Keratinocyte (primary cell): Measurements from ENCODE around the gene CSGALNACT2. TPM values are rescaled to one million over a fixed set of nuclear protein-coding genes. Genes with fewer than 3 reads are reported as not detected.

Experiments used
- DNase-seq: peaks from one replicate; pipeline ENCODE4 v3.0.0-alpha.2; 2011; ENCODE audit warnings: low read depth, missing footprints, low spot score
- FAIRE-seq: peaks from 2 replicates; lab custom pipeline; 2011; peaks lifted over from hg19 to GRCh38; lab: Jason Lieb, UNC
- H2AFZ ChIP-seq: 2 replicates; pipeline ENCODE4 v1.6.0; 2012; ENCODE audit warnings: low read length, control low read depth, inconsistent platforms; ENCODE audit not compliant: control insufficient read depth
- H3K27ac ChIP-seq: 2 replicates; pipeline ENCODE4 v1.5.1; 2011; ENCODE audit warnings: low read length; ENCODE audit not compliant: control insufficient read depth, insufficient read depth
- H3K27me3 ChIP-seq: 3 replicates; pipeline ENCODE4 v1.6.0; 2011; ENCODE audit warnings: low read length; ENCODE audit not compliant: control insufficient read depth, insufficient read depth; ENCODE audit errors: extremely low read depth
- H3K36me3 ChIP-seq, 2 experiments: 2 replicates in 1 of 2; 3 replicates in 1 of 2; pipeline ENCODE4 v1.5.1; 2011; ENCODE audit warnings: low read length in 2 of 2, mild to moderate bottlenecking in 1 of 2; ENCODE audit not compliant: control insufficient read depth in 2 of 2, insufficient read depth in 2 of 2; ENCODE audit errors: extremely low read depth in 1 of 2
- H3K4me1 ChIP-seq: 3 replicates; pipeline ENCODE4 v1.5.1; 2011; ENCODE audit warnings: low read length; ENCODE audit not compliant: control insufficient read depth, insufficient read depth; ENCODE audit errors: extremely low read depth
- H3K4me2 ChIP-seq: 3 replicates; pipeline ENCODE4 v1.6.0; 2011; ENCODE audit warnings: low read depth, low read length; ENCODE audit not compliant: control insufficient read depth, insufficient read depth; ENCODE audit errors: extremely low read depth
- H3K4me3 ChIP-seq, 3 experiments: fragments of 200-600 bp in 1 of 3; sonication (generic) in 1 of 3; 2 replicates in 2 of 3; 3 replicates in 1 of 3; pipeline ENCODE4 v1.5.1; 2011 to 2016; ENCODE audit warnings: low read length in 3 of 3, mild to moderate bottlenecking in 3 of 3, control low read depth in 2 of 3, inconsistent platforms in 1 of 3, low read depth in 1 of 3, mixed read lengths in 1 of 3, mixed run types in 1 of 3, moderate library complexity in 1 of 3; ENCODE audit not compliant: control insufficient read depth in 2 of 3, insufficient read depth in 2 of 3; ENCODE audit errors: extremely low read depth in 1 of 3
- H3K79me2 ChIP-seq: 2 replicates; pipeline ENCODE4 v1.6.0; 2012; ENCODE audit warnings: low read length; ENCODE audit not compliant: control insufficient read depth, insufficient read depth
- H3K9ac ChIP-seq: 3 replicates; pipeline ENCODE4 v1.6.0; 2011; ENCODE audit warnings: low read length; ENCODE audit not compliant: control insufficient read depth, insufficient read depth; ENCODE audit errors: extremely low read depth
- H3K9me1 ChIP-seq: 3 replicates; pipeline ENCODE4 v1.6.0; 2011; ENCODE audit warnings: low read length; ENCODE audit not compliant: control insufficient read depth, insufficient read depth; ENCODE audit errors: extremely low read depth
- H3K9me3 ChIP-seq: 2 replicates; pipeline ENCODE4 v1.5.1; 2012; ENCODE audit warnings: low read depth, low read length; ENCODE audit not compliant: control insufficient read depth
- H4K20me1 ChIP-seq: 3 replicates; pipeline ENCODE4 v1.6.0; 2011; ENCODE audit warnings: low read length; ENCODE audit not compliant: control insufficient read depth, insufficient read depth; ENCODE audit errors: extremely low read depth
- EZH2 ChIP-seq: IDR thresholded peaks from one replicate; pipeline ENCODE4 v1.6.1; 2012; ENCODE audit warnings: inconsistent platforms, mild to moderate bottlenecking, low read length, moderate library complexity
- dilution Hi-C: fragments of 300-500 bp; cut with MboI; formaldehyde crosslinking; loops from one replicate; pipeline ENCODE4 v1.7.0; 2020; ENCODE audit warnings: low sequenced_read_pairs; ENCODE audit not compliant: extremely low pct_ligation_motif_present
- polyA plus RNA-seq, 5 experiments: library from polyadenylated mRNA; depleted of rRNA in 3 of 5; stranded (reverse) in 3 of 5; stranded (forward) in 1 of 5; unstranded in 1 of 5; fragments of >200 nt; gene quantifications; 1 replicate in 1 of 5; 2 replicates in 3 of 5; 3 replicates in 1 of 5; pipeline versions ENCODE4 v1.2.1 to v1.2.3, GENCODE V29; 2011 to 2012; ENCODE audit warnings: missing spikeins in 2 of 5, low read depth in 1 of 5, low replicate concordance in 1 of 5
- TF ChIP-seq, protein P1 (sequence below), 3 experiments: IDR thresholded peaks in 1 of 3; conservative IDR thresholded peaks in 1 of 3; optimal IDR thresholded peaks in 1 of 3; 2 replicates in 2 of 3; 3 replicates in 1 of 3; pipeline versions ENCODE3 to v1.5.1; 2011; ENCODE audit warnings: low read length in 3 of 3, mild to moderate bottlenecking in 3 of 3, moderate library complexity in 2 of 3, control low read depth in 1 of 3, inconsistent platforms in 1 of 3; ENCODE audit not compliant: insufficient read depth in 2 of 3; ENCODE audit errors: extremely low read depth in 1 of 3

The CSGALNACT2 gene
- polyA plus RNA-seq, 1 donor (not counting 4 experiments of a cell fraction or from before 2014, with no cell fraction given), result 19.7 TPM

DNA sequence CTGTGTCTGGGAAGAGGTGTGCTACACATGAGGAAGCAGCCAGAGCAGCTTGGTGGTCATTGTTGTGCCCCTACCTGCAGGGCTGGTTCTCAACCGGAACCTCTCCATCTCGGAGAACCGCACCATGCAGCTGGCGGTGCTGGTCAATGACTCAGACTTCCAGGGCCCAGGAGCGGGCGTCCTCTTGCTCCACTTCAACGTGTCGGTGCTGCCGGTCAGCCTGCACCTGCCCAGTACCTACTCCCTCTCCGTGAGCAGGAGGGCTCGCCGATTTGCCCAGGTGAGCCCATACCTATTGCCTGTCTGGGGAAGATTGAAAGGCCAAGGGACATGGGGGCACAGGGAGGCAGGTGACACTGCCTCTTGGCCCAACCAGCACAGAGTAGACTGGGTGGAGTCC is 29.3 kb upstream of the CSGALNACT2 start:
- TF ChIP-seq, protein P1, sequence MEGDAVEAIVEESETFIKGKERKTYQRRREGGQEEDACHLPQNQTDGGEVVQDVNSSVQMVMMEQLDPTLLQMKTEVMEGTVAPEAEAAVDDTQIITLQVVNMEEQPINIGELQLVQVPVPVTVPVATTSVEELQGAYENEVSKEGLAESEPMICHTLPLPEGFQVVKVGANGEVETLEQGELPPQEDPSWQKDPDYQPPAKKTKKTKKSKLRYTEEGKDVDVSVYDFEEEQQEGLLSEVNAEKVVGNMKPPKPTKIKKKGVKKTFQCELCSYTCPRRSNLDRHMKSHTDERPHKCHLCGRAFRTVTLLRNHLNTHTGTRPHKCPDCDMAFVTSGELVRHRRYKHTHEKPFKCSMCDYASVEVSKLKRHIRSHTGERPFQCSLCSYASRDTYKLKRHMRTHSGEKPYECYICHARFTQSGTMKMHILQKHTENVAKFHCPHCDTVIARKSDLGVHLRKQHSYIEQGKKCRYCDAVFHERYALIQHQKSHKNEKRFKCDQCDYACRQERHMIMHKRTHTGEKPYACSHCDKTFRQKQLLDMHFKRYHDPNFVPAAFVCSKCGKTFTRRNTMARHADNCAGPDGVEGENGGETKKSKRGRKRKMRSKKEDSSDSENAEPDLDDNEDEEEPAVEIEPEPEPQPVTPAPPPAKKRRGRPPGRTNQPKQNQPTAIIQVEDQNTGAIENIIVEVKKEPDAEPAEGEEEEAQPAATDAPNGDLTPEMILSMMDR (optimal IDR thresholded peaks at IDR 0.05 in 1 of 3, IDR thresholded peaks at IDR 0.05 in 1 of 3, conservative IDR thresholded peaks at IDR 0.05 in 1 of 3; ENCODE audit: extremely low read depth in 1 of 3, insufficient read depth in 2 of 3, low read length in 3 of 3), result no peak
- no peak for TF ChIP-seq EZH2
- Histone ChIP-seq H3K27me3 (peaks cover 10% of the 10 kb centered on the region), H3K27ac (no peak overlapping the region), H3K9ac (no peak overlapping the region), H3K9me3 (no peaks in the 10 kb centered on the region), H2AFZ (no peak overlapping the region), H3K36me3 (no peaks in the 10 kb centered on the region), H3K9me1 (no peaks in the 10 kb centered on the region), H3K4me2 (no peak overlapping the region), H3K4me3 (no peak overlapping the region), H3K4me1 (peaks cover 24% of the 10 kb centered on the region), H3K79me2 (no peaks in the 10 kb centered on the region), H4K20me1 (no peaks in the 10 kb centered on the region)
- no peak for FAIRE-seq
- DNase-seq, result no peak
- dilution Hi-C loops, result no loop called here

DNA sequence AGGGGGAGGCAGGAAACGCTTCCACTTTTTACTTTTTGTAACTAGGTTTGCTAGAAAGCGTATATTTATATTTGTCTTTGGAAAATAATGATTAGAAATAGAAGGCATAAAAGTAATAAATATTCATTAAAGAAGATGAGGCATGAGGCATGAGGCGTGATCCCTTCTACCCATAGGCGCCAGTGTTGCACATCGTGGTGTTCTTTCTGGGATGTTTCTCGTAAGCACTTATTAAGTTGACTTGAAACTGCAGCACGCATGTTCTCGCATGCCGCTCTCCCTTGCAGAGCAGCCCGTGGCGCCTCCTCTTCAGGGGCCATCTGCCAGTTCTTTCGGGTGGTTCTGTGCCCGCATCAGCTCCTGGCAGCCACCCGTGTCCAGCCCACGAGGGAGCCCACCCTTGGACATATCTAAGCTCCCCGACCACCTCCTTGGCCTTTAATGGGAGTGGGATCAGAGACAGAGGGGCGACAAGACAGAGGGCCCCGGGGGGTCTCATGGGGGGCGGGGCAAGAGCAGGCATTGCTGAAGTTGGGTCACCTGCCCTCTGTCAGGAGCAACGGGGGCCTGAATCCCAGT is 28.5 kb upstream of the CSGALNACT2 start:
- TF ChIP-seq, protein P1 (optimal IDR thresholded peaks at IDR 0.05 in 1 of 3, IDR thresholded peaks at IDR 0.05 in 1 of 3, conservative IDR thresholded peaks at IDR 0.05 in 1 of 3; ENCODE audit: extremely low read depth in 1 of 3, insufficient read depth in 2 of 3, low read length in 3 of 3), result peak; percentile 20 to 56 (median 21)
- TF ChIP-seq EZH2, result no peak
- H3K9me3 ChIP-seq, result no peaks in the 10 kb centered on the region
- peak; percentile 79 for FAIRE-seq
- dilution Hi-C loops, result no loop called here
- H2AFZ ChIP-seq, result peak overlapping the region; percentile 75
- H3K4me3 ChIP-seq, result no peak overlapping the region
- H3K27me3 ChIP-seq, result peaks cover 3% of the 10 kb centered on the region
- no peaks in the 10 kb centered on the region for H4K20me1 ChIP-seq
- no peaks in the 10 kb centered on the region for H3K36me3 ChIP-seq
- peak overlapping the region; percentile 55 for H3K4me2 ChIP-seq
- H3K9me1 ChIP-seq, result no peaks in the 10 kb centered on the region
- H3K4me1 ChIP-seq, result peaks cover 24% of the 10 kb centered on the region
- no peak overlapping the region for H3K9ac ChIP-seq
- DNase-seq, result no peak
- H3K79me2 ChIP-seq, result no peaks in the 10 kb centered on the region
- no peak overlapping the region for H3K27ac ChIP-seq
